Endothelial cell of umbilical vein (primary cell): ENCODE results near the gene OR6X1. TPM values are rescaled to one million over a fixed set of nuclear protein-coding genes. Genes with fewer than 3 reads are reported as not detected.

ENCODE experiments used
- BruUV-seq: library from RNA; stranded (reverse); fragments of 400-500 nt; replicated peaks from 2 replicates; lab custom pipeline; 2021; lab: Mats Ljungman, UMichigan
- CTCF ChIA-PET: fragments of 300-600, 350-600 bp; sonication (Branson Sonifier 250); formaldehyde crosslinking; loops from one replicate; lab custom pipeline; 2021; ENCODE audit warnings: antibody characterized with exemption, inconsistent platforms; lab: Charles Lee
- POLR2A ChIA-PET: fragments of 300-600, 350-600 bp; sonication (Branson Sonifier 250); formaldehyde crosslinking; loops from one replicate; lab custom pipeline; 2021; ENCODE audit warnings: antibody characterized with exemption, inconsistent platforms; lab: Charles Lee
- DNase-seq: peaks from one replicate; pipeline ENCODE4 v3.0.0-alpha.2; 2011; ENCODE audit warnings: low read depth, low spot score
- FAIRE-seq: peaks from 2 replicates; lab custom pipeline; 2011; peaks lifted over from hg19 to GRCh38; lab: Jason Lieb, UNC
- H2AFZ ChIP-seq: 2 replicates; pipeline ENCODE4 v1.6.0; 2012; ENCODE audit warnings: low read depth, low read length, control low read depth, inconsistent platforms
- H3K27ac ChIP-seq: 2 replicates; pipeline ENCODE4 v1.5.1; 2011; ENCODE audit warnings: low read depth, mild to moderate bottlenecking, control low read depth, low read length, moderate library complexity; ENCODE audit not compliant: insufficient read depth
- H3K27me3 ChIP-seq, 2 experiments: 2 replicates each; pipeline versions ENCODE4 v1.6.0 to v1.6.1; 2011; ENCODE audit warnings: low read length in 2 of 2, mixed read lengths in 1 of 2; ENCODE audit not compliant: control insufficient read depth in 2 of 2, insufficient read depth in 2 of 2
- H3K36me3 ChIP-seq, 2 experiments: 2 replicates in 1 of 2; 3 replicates in 1 of 2; pipeline ENCODE4 v1.5.1; 2011; ENCODE audit warnings: low read length in 2 of 2, mild to moderate bottlenecking in 1 of 2, moderate library complexity in 1 of 2; ENCODE audit not compliant: control insufficient read depth in 2 of 2, insufficient read depth in 2 of 2; ENCODE audit errors: extremely low read depth in 1 of 2
- H3K4me1 ChIP-seq: 3 replicates; pipeline ENCODE4 v1.5.1; 2011; ENCODE audit warnings: mild to moderate bottlenecking, low read length; ENCODE audit not compliant: control insufficient read depth, insufficient read depth; ENCODE audit errors: extremely low read depth
- H3K4me2 ChIP-seq: 2 replicates; pipeline ENCODE4 v1.6.1; 2011; ENCODE audit warnings: low read length, control low read depth, mixed read lengths; ENCODE audit not compliant: insufficient read depth
- H3K4me3 ChIP-seq, 3 experiments: fragments of 200-600 bp in 1 of 3; sonication (generic), shearing (Covaris generic) in 1 of 3; replicated peaks in 1 of 3; 2 replicates each; pipeline ENCODE4 v1.5.1; 2011 to 2016; ENCODE audit warnings: control low read depth in 3 of 3, low read length in 3 of 3, mild to moderate bottlenecking in 2 of 3, inconsistent platforms in 1 of 3, low read depth in 1 of 3, moderate library complexity in 1 of 3; ENCODE audit not compliant: insufficient read depth in 1 of 3
- H3K79me2 ChIP-seq: 2 replicates; pipeline ENCODE4 v1.6.0; 2012; ENCODE audit warnings: low read length, inconsistent platforms; ENCODE audit not compliant: control insufficient read depth, insufficient read depth
- H3K9ac ChIP-seq: replicated peaks from 2 replicates; pipeline ENCODE3; 2011; ENCODE audit warnings: low read length, control low read depth; ENCODE audit not compliant: insufficient read depth; ENCODE audit errors: extremely low read depth
- H3K9me1 ChIP-seq: replicated peaks from 3 replicates; pipeline ENCODE4 v1.6.0; 2011; ENCODE audit warnings: mild to moderate bottlenecking, low read length; ENCODE audit not compliant: control insufficient read depth, insufficient read depth; ENCODE audit errors: extremely low read depth
- H3K9me3 ChIP-seq: replicated peaks from 2 replicates; pipeline ENCODE4 v1.5.1; 2012; ENCODE audit warnings: low read length, inconsistent platforms; ENCODE audit not compliant: control insufficient read depth, insufficient read depth
- H4K20me1 ChIP-seq: replicated peaks from 2 replicates; pipeline ENCODE3; 2011; ENCODE audit warnings: mild to moderate bottlenecking, low read length; ENCODE audit not compliant: control insufficient read depth, insufficient read depth; ENCODE audit errors: extremely low read depth
- CTCF ChIP-seq, 2 donors: IDR thresholded peaks; 1 replicate in 1 of 2; 2 replicates in 1 of 2; pipeline ENCODE4 v1.5.1; 2011; ENCODE audit warnings: low read length in 2 of 2, mild to moderate bottlenecking in 2 of 2, moderate library complexity in 2 of 2, control low read depth in 1 of 2, inconsistent platforms in 1 of 2, low read depth in 1 of 2; ENCODE audit not compliant: insufficient read depth in 1 of 2; ENCODE audit errors: extremely low read depth in 1 of 2
- EZH2 ChIP-seq: IDR thresholded peaks from 2 replicates; pipeline ENCODE4 v1.6.1; 2012; ENCODE audit warnings: borderline replicate concordance, low read depth, mild to moderate bottlenecking, moderate library complexity, low read length, inconsistent platforms; ENCODE audit not compliant: severe bottlenecking
- FOS ChIP-seq: IDR thresholded peaks from 2 replicates; pipeline ENCODE4 v1.6.1; 2011; ENCODE audit warnings: mild to moderate bottlenecking, low read length, moderate library complexity, borderline replicate concordance; ENCODE audit not compliant: insufficient read depth
- GATA2 ChIP-seq: IDR thresholded peaks from 2 replicates; pipeline ENCODE4 v1.7.0; 2011; ENCODE audit warnings: low read depth, mild to moderate bottlenecking, moderate library complexity, mixed read lengths, low read length; ENCODE audit not compliant: insufficient read length, insufficient read depth
- JUN ChIP-seq: IDR thresholded peaks from 2 replicates; pipeline ENCODE4 v1.6.1; 2011; ENCODE audit warnings: borderline replicate concordance, low read depth; ENCODE audit not compliant: insufficient read length, insufficient read depth
- MAX ChIP-seq: IDR thresholded peaks from 2 replicates; pipeline ENCODE4 v1.6.1; 2011; ENCODE audit not compliant: insufficient read depth, insufficient read length
- MYC ChIP-seq: IDR thresholded peaks from one replicate; pipeline ENCODE4 v1.6.1; 2011; ENCODE audit warnings: mild to moderate bottlenecking, low read depth, low read length
- POLR2A ChIP-seq: IDR thresholded peaks from 2 replicates; pipeline ENCODE4 v1.6.1; 2012; ENCODE audit warnings: low read depth, mild to moderate bottlenecking, control low read depth, low read length
- POLR2AphosphoS5 ChIP-seq: IDR thresholded peaks from 2 replicates; pipeline ENCODE4 v1.6.1; 2012; ENCODE audit warnings: low read depth, mild to moderate bottlenecking, control low read depth, low read length, moderate library complexity; ENCODE audit not compliant: insufficient read depth
- dilution Hi-C: fragments of 300-500 bp; cut with MboI; formaldehyde crosslinking; loops from one replicate; pipeline ENCODE4 v1.15.0; 2019; ENCODE audit warnings: low sequenced_read_pairs; ENCODE audit not compliant: extremely low pct_ligation_motif_present
- intact Hi-C: fragments of 100-400 bp; cut with micrococcal nuclease; formaldehyde crosslinking; loops from one replicate; pipeline ENCODE4 v1.10.0; 2022
- polyA plus RNA-seq, 4 experiments: library from polyadenylated mRNA; depleted of rRNA in 3 of 4; stranded (reverse) in 3 of 4; unstranded in 1 of 4; fragments of >200 nt; gene quantifications; 2 replicates each; pipeline versions ENCODE4 v1.2.1 to v1.2.3, GENCODE V29; 2011 to 2012; ENCODE audit warnings: missing spikeins in 1 of 4
- total RNA-seq: library from RNA; stranded (reverse); gene quantifications from 2 replicates; pipeline ENCODE4 v1.2.3, GENCODE V29; 2021

Gene OR6X1
- total and polyA plus RNA-seq, 2 donors (not counting 3 experiments of a cell fraction or from before 2014, with no cell fraction given): not detected

GRCh38 chr11:123765601-123766000 is 11.3 kb upstream of the OR6X1 start:
- intact Hi-C loops: no loop called here
- no peak overlapping the region for H3K9ac ChIP-seq
- no peaks in the 10 kb centered on the region for H3K9me3 ChIP-seq
- H3K27ac ChIP-seq: no peak overlapping the region
- no peak for FAIRE-seq
- ChIA-PET CTCF (interaction anchor here (0.6 to 1.3 kb wide), 3 partner anchors 10 to 29 kb away, joined by 3 to 7 read pairs (median 3); no protein-coding TSS in a partner anchor), POLR2A (no interaction called here)
- no peaks in the 10 kb centered on the region for H3K79me2 ChIP-seq
- no peak overlapping the region for H2AFZ ChIP-seq
- no peak for DNase-seq
- H3K4me3 ChIP-seq: no peak overlapping the region
- no peaks in the 10 kb centered on the region for H3K36me3 ChIP-seq
- BruUV-seq: no TSS peak
- dilution Hi-C loops: no loop called here
- no peak for TF ChIP-seq POLR2AphosphoS5
- no peak for TF ChIP-seq EZH2
- no peak for TF ChIP-seq POLR2A
- no peak for TF ChIP-seq FOS
- TF ChIP-seq MYC: no peak
- no peak for TF ChIP-seq GATA2
- TF ChIP-seq MAX: no peak
- no peak for TF ChIP-seq JUN
- no peaks in the 10 kb centered on the region for H3K9me1 ChIP-seq
- no peaks in the 10 kb centered on the region for H3K4me1 ChIP-seq
- no peaks in the 10 kb centered on the region for H4K20me1 ChIP-seq
- H3K27me3 ChIP-seq: no peaks in the 10 kb centered on the region
- H3K4me2 ChIP-seq: no peak overlapping the region

- dilution Hi-C loops: no loop called here
- no peaks in the 10 kb centered on the region for H3K36me3 ChIP-seq
- H3K4me2 ChIP-seq: no peak overlapping the region
- no peak overlapping the region for H3K9ac ChIP-seq
- CTCF ChIA-PET: no interaction called here
- no peak overlapping the region for H3K27ac ChIP-seq
- no peak for DNase-seq
- no peaks in the 10 kb centered on the region for H3K9me3 ChIP-seq
- no peaks in the 10 kb centered on the region for H3K79me2 ChIP-seq
- POLR2A ChIA-PET: no interaction called here
- FAIRE-seq: no peak
- H3K4me3 ChIP-seq: no peak overlapping the region
- no peaks in the 10 kb centered on the region for H3K9me1 ChIP-seq
- TF ChIP-seq GATA2 (no peak), JUN (no peak), EZH2 (no peak), CTCF (IDR thresholded peaks at IDR 0.05; ENCODE audit: extremely low read depth in 1 of 2, insufficient read depth in 1 of 2, low read depth in 1 of 2, low read length in 2 of 2) (no peak), POLR2A (no peak), MAX (no peak), POLR2AphosphoS5 (no peak), FOS (no peak), MYC (no peak)
- intact Hi-C loops: no loop called here
- H3K27me3 ChIP-seq: no peaks in the 10 kb centered on the region
- no TSS peak for BruUV-seq
- H4K20me1 ChIP-seq: no peaks in the 10 kb centered on the region
- no peak overlapping the region for H2AFZ ChIP-seq
- no peaks in the 10 kb centered on the region for H3K4me1 ChIP-seq
These were observed 8.1 kb upstream of the OR6X1 start for GRCh38 chr11:123762422-123762821.
